Stomach (tissue), 9 donors: ENCODE results near the gene PSD4. TPM values are rescaled to one million over a fixed set of nuclear protein-coding genes. Genes with fewer than 3 reads are reported as not detected.
A peak's percentile ranks its signal among the peaks of the same experiment; 100 is the strongest.

ENCODE experiments used
- DNase-seq, 2 donors: peaks; one replicate each; pipeline versions ENCODE4 v3.0.0 to v3.0.0-alpha.2; 2013 to 2019
- H3K27ac ChIP-seq, 5 donors: fragments of 200-600 bp in 4 of 5; sonication (generic) in 4 of 5; one replicate each; pipeline ENCODE4 v1.5.1; 2013 to 2019; ENCODE audit warnings: mild to moderate bottlenecking in 1 of 5, moderate library complexity in 1 of 5
- H3K27me3 ChIP-seq, 3 donors: fragments of 200-600 bp; sonication (generic); one replicate each; pipeline ENCODE4 v1.5.1; 2017 to 2019; ENCODE audit warnings: mixed run types in 1 of 3
- H3K36me3 ChIP-seq, 4 donors: fragments of 200-600 bp; sonication (generic); 1 replicate in 3 of 4; 2 replicates in 1 of 4; pipeline ENCODE4 v1.5.1; 2016 to 2019
- H3K4me1 ChIP-seq, 4 donors: fragments of 200-600 bp; sonication (generic); one replicate each; pipeline ENCODE4 v1.5.1; 2016 to 2019
- H3K4me3 ChIP-seq, 4 donors: fragments of 200-600 bp; sonication (generic) in 3 of 4; one replicate each; pipeline ENCODE4 v1.5.1; 2016 to 2019; ENCODE audit warnings: mild to moderate bottlenecking in 1 of 4
- H3K9me3 ChIP-seq, 4 donors: fragments of 200-600 bp; sonication (generic); one replicate each; pipeline ENCODE4 v1.5.1; 2016 to 2019
- CTCF ChIP-seq, 7 experiments: fragments of 450-650 bp in 4 of 7; fragments of 200-600 bp in 3 of 7; sonication (generic) in 3 of 7; IDR thresholded peaks; one replicate each; pipeline ENCODE4 v1.5.1; 2016 to 2019; ENCODE audit warnings: antibody characterized with exemption in 7 of 7, control low read depth in 2 of 7, mild to moderate bottlenecking in 1 of 7
- EP300 ChIP-seq: sonication (generic); formaldehyde crosslinking; IDR thresholded peaks from one replicate; pipeline ENCODE4 v1.6.1; 2017; ENCODE audit warnings: antibody characterized with exemption
- POLR2A ChIP-seq, 4 donors: fragments of 450-650 bp; IDR thresholded peaks; one replicate each; pipeline ENCODE4 v1.6.1; 2016; ENCODE audit warnings: antibody characterized with exemption in 4 of 4, control low read depth in 2 of 4, mild to moderate bottlenecking in 1 of 4, moderate library complexity in 1 of 4
- POLR2AphosphoS5 ChIP-seq, 3 donors: sonication (generic); formaldehyde crosslinking; IDR thresholded peaks; one replicate each; pipeline ENCODE4 v1.6.1; 2016; ENCODE audit warnings: antibody characterized with exemption in 3 of 3
- WGBS, 5 donors: extraction: QIAGEN DNeasy Blood & Tissue Kit in 3 of 5; methylation state at CpG; one replicate each; pipeline versions ENCODE4 v1.1.5 to v1.1.7; 2013 to 2018; 5-methylcytosine and 5-hydroxymethylcytosine counted together
- intact Hi-C: fragments of 100-400 bp; cut with DNase I; formaldehyde crosslinking; loops from one replicate; pipeline ENCODE4 v1.15.1; 2023; ENCODE audit warnings: low total_unique reads
- polyA plus RNA-seq, 3 donors: library from polyadenylated mRNA; stranded (reverse); fragments of 200-250 nt; gene quantifications; one replicate each; pipeline ENCODE4 v1.2.3, GENCODE V29; 2013
- total RNA-seq, 5 donors: library from RNA; depleted of rRNA; stranded (reverse); fragments of >200 nt; gene quantifications; one replicate each; pipeline versions ENCODE4 v1.1.0 to v1.2.3, GENCODE V29; 2014 to 2016
- donor health status: healthy with polysubstance abuse.
- donor health status: Bipolar disorder and iron deficiency.
- donor health status: healthy.

Gene PSD4
- total and polyA plus RNA-seq, 8 donors, result 19.9 to 146 (median 36.4) TPM

- no peak for DNase-seq
- no peaks in the 10 kb centered on the region for H3K36me3 ChIP-seq
- TF ChIP-seq EP300 (no peak), CTCF (IDR thresholded peaks at IDR 0.05) (no peak), POLR2A (IDR thresholded peaks at IDR 0.05) (no peak)
- no peaks in the 10 kb centered on the region for H3K27me3 ChIP-seq
- no peaks in the 10 kb centered on the region for H3K9me3 ChIP-seq
- intact Hi-C loops, result no loop called here
- 50 to 88% (median 79%) methylated on average over 1 of the region's 1 CpG for whole genome bisulfite sequencing, 5 donors
- H3K27ac ChIP-seq, result peak overlapping the region; percentile 59 to 77 (median 72)
- H3K4me1 ChIP-seq, result peaks cover 21 to 59% (median 42%) of the 10 kb centered on the region in 4 donors
- no peak overlapping the region for H3K4me3 ChIP-seq
Observed at GRCh38 chr2:113228351-113228750, 54.6 kb downstream of the PSD4 start.

- no peak for TF ChIP-seq POLR2AphosphoS5 (IDR thresholded peaks at IDR 0.05)
- no peak for TF ChIP-seq POLR2A (IDR thresholded peaks at IDR 0.05)
- TF ChIP-seq CTCF (IDR thresholded peaks at IDR 0.05), result peak in 1 of 7 experiments; percentile 5
- TF ChIP-seq EP300, result no peak
- peak in 1 of 2 donors; percentile 66 for DNase-seq
- H3K9me3 ChIP-seq, result no peaks in the 10 kb centered on the region
- intact Hi-C loops, result no loop called here
- no peaks in the 10 kb centered on the region for H3K36me3 ChIP-seq
- no peaks in the 10 kb centered on the region for H3K27me3 ChIP-seq
- peaks cover 21 to 59% (median 44%) of the 10 kb centered on the region in 4 donors for H3K4me1 ChIP-seq
- peak overlapping the region; percentile 59 to 87 (median 77) for H3K27ac ChIP-seq
- no peak overlapping the region for H3K4me3 ChIP-seq
- WGBS, 5 donors, result 23 to 45% (median 37%) methylated on average over 3 of the region's 3 CpGs
Observed at GRCh38 chr2:113228991-113229716, 55.4 kb downstream of the PSD4 start.

- intact Hi-C loops, result no loop called here
- peak overlapping the region; percentile 59 to 87 (median 77) for H3K27ac ChIP-seq
- TF ChIP-seq POLR2A (IDR thresholded peaks at IDR 0.05), result no peak
- no peak for TF ChIP-seq CTCF (IDR thresholded peaks at IDR 0.05)
- TF ChIP-seq POLR2AphosphoS5 (IDR thresholded peaks at IDR 0.05), result no peak
- no peak for TF ChIP-seq EP300
- no peaks in the 10 kb centered on the region for H3K36me3 ChIP-seq
- no peaks in the 10 kb centered on the region for H3K9me3 ChIP-seq
- no peak for DNase-seq
- 42 to 69% (median 56%) methylated on average over 3 of the region's 3 CpGs for WGBS, 5 donors
- H3K27me3 ChIP-seq, result no peaks in the 10 kb centered on the region
- H3K4me1 ChIP-seq, result peaks cover 21 to 65% (median 45%) of the 10 kb centered on the region in 4 donors
- H3K4me3 ChIP-seq, result no peak overlapping the region
Observed at GRCh38 chr2:113229795-113230194, 56.0 kb downstream of the PSD4 start.

- H3K4me1 ChIP-seq, result peaks cover 21 to 63% (median 45%) of the 10 kb centered on the region in 4 donors
- peak overlapping the region; percentile 59 to 87 (median 77) for H3K27ac ChIP-seq
- 34 to 65% (median 41%) methylated on average over 6 of the region's 6 CpGs for whole genome bisulfite sequencing, 5 donors
- no peaks in the 10 kb centered on the region for H3K27me3 ChIP-seq
- no peak overlapping the region for H3K4me3 ChIP-seq
- TF ChIP-seq EP300 (no peak), POLR2AphosphoS5 (IDR thresholded peaks at IDR 0.05) (no peak), POLR2A (IDR thresholded peaks at IDR 0.05) (no peak), CTCF (IDR thresholded peaks at IDR 0.05) (no peak)
- no peaks in the 10 kb centered on the region for H3K36me3 ChIP-seq
- no peaks in the 10 kb centered on the region for H3K9me3 ChIP-seq
- intact Hi-C loops, result no loop called here
- DNase-seq, result no peak
Observed at GRCh38 chr2:113230531-113230930, 56.8 kb downstream of the PSD4 start.
